ENCODE measurements around the gene ZSCAN1. TPM values are rescaled to one million over a fixed set of nuclear protein-coding genes. Genes with fewer than 3 reads are reported as not detected.
"Not testable (repeated sequence)": the region's sequence is repeated elsewhere in the genome, so short reads cannot be mapped to it uniquely, and the experiment has no call there.

Gene ZSCAN1
- 0.24 TPM for total RNA-seq (ENCODE audit: insufficient read depth, low replicate concordance)

- peak; percentile 93 for DNase-seq (ENCODE audit: low spot score)
Observed at GRCh38 chr19:58033741-58034476, at the start of gene ZSCAN1. Gene ZSCAN1, plus strand, starts transcription at chr19:58034025. Its CDS starts 3,812 bp downstream, at chr19:58037837.

- no peak for DNase-seq (ENCODE audit: low spot score)
Observed at GRCh38 chr19:57992841-57993240, 41.0 kb upstream of the ZSCAN1 start.

GRCh38 chr19:58000677-58001076 is 33.1 kb upstream of the ZSCAN1 start:
- DNase-seq (ENCODE audit: low spot score), result no peak

GRCh38 chr19:58001895-58002369 is 31.9 kb upstream of the ZSCAN1 start:
- no peak for DNase-seq (ENCODE audit: low spot score)

GRCh38 chr19:58002384-58003173 is 31.2 kb upstream of the ZSCAN1 start, which contains the start of gene ZNF606:
Gene ZNF606, minus strand, starts transcription at chr19:58002820. Its CDS starts 1,501 bp downstream, at chr19:58001319.
- peak; percentile 91 for DNase-seq (ENCODE audit: low spot score)

- DNase-seq (ENCODE audit: low spot score), result no peak
Observed at GRCh38 chr19:58003174-58003828, 30.5 kb upstream of the ZSCAN1 start.

GRCh38 chr19:58007285-58007684 is 26.5 kb upstream of the ZSCAN1 start:
- DNase-seq (ENCODE audit: low spot score), result no peak

- DNase-seq (ENCODE audit: low spot score), result not testable (repeated sequence)
Observed at GRCh38 chr19:58008877-58009276, 24.9 kb upstream of the ZSCAN1 start.

- DNase-seq (ENCODE audit: low spot score), result no peak
Observed at GRCh38 chr19:58009301-58009665, 24.5 kb upstream of the ZSCAN1 start.

GRCh38 chr19:58009666-58010301 is 24.0 kb upstream of the ZSCAN1 start:
- peak; percentile 93 for DNase-seq (ENCODE audit: low spot score)

- no peak for DNase-seq (ENCODE audit: low spot score)
Observed at GRCh38 chr19:58010507-58010906, 23.3 kb upstream of the ZSCAN1 start.

- no peak for DNase-seq (ENCODE audit: low spot score)
Observed at GRCh38 chr19:58014141-58014540, 19.7 kb upstream of the ZSCAN1 start.

GRCh38 chr19:58020129-58020528 is 13.7 kb upstream of the ZSCAN1 start:
- DNase-seq (ENCODE audit: low spot score), result no peak

- peak; percentile 80 for DNase-seq (ENCODE audit: low spot score)
Observed at GRCh38 chr19:58021541-58022282, 12.1 kb upstream of the ZSCAN1 start.

- no peak for DNase-seq (ENCODE audit: low spot score)
Observed at GRCh38 chr19:58022283-58022660, 11.6 kb upstream of the ZSCAN1 start.

GRCh38 chr19:58024661-58025060 is 9.2 kb upstream of the ZSCAN1 start:
- no peak for DNase-seq (ENCODE audit: low spot score)

- DNase-seq (ENCODE audit: low spot score), result no peak
Observed at GRCh38 chr19:58034477-58034793, 610 bp downstream of the ZSCAN1 start.

GRCh38 chr19:58035863-58036262 is 2.0 kb downstream of the ZSCAN1 start:
- DNase-seq (ENCODE audit: low spot score), result no peak

- DNase-seq (ENCODE audit: low spot score), result no peak
Observed at GRCh38 chr19:58037927-58038687, 4.3 kb downstream of the ZSCAN1 start.

- peak; percentile 13 for DNase-seq (ENCODE audit: low spot score)
Observed at GRCh38 chr19:58038688-58039204, 4.9 kb downstream of the ZSCAN1 start.

Measured in umbilical cord (tissue), 2 donors.